Fibroblast of skin of right quadriceps (primary cell): ENCODE measurements around the gene LGALS3.
A peak's percentile ranks its signal among the peaks of the same experiment; 100 is the strongest.
"Not testable (repeated sequence)": the region's sequence is repeated elsewhere in the genome, so short reads cannot be mapped to it uniquely, and the experiment has no call there.

Experiments
- DNase-seq: peaks from one replicate; pipeline ENCODE4 v3.0.0-alpha.2; 2013

Gene LGALS3

DNA sequence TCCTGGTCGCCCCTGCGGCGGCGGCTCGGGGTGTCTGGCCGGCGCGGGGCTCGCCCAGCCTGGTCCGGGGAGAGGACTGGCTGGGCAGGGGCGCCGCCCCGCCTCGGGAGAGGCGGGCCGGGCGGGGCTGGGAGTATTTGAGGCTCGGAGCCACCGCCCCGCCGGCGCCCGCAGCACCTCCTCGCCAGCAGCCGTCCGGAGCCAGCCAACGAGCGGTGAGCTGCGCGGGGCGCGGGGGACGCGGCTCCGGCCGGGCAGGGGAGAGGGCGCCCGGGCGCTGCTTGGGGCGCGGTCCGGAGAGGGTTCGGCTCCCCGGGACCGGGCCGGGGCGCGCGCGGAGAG lies at the start of gene LGALS3:
Gene LGALS3, plus strand, starts transcription at position 167 of the 342 bp plus-strand sequence. CDS start 8,122 bp downstream, outside the sequence.
- DNase-seq: peak; percentile 43

DNA sequence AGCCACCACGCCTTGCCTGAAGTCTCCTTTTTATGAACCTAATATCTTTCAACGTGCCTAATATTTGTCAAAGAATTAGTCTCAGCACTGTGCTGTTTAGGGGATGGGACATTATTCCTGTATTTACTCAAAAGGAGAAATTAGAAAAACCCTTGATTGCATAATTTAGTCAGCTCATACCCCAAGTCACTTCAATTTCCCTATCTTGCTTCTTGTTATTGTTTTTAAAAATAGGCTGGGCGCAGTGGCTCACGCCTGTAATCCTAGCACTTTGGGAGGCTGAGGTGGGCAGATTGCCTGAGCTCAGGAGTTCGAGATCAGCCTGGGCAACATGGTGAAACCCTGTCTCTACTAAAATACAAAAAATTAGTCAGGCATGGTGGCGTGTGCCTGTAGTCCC lies 49.1 kb upstream of the LGALS3 start:
- DNase-seq: not testable (repeated sequence)

- no peak for DNase-seq
Measured at GRCh38 chr14:55084401-55085059, 44.5 kb upstream of the LGALS3 start.

DNA sequence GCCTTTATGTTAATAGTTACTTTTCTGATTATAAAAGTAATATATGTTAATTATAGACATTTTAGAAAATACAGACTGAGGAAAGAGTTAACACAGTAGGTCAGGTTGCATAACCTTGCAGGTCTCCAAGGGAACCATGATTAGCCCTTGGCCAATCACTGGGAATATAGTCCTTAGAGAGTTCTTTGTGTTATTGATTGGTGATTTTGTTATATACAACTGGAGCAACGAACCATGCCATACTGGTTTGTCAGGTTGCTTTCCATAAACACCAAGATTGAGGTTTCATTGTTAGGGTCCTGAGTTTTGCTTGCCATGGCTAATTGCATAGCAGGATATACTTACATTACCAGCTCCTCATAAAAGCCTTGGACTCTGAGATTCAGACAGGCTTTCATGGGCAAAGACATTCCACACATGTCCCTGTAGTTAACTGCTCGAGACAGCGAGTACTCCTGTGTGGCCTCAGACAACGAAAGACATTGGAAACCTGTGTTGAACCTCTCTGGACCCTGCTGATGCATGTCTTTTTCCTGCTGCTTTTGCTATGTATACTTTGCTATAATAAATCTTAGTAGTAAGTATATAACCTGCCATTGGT lies 43.9 kb upstream of the LGALS3 start:
- no peak for DNase-seq

- no peak for DNase-seq
Measured at GRCh38 chr14:55086938-55087337, 42.1 kb upstream of the LGALS3 start.

DNA sequence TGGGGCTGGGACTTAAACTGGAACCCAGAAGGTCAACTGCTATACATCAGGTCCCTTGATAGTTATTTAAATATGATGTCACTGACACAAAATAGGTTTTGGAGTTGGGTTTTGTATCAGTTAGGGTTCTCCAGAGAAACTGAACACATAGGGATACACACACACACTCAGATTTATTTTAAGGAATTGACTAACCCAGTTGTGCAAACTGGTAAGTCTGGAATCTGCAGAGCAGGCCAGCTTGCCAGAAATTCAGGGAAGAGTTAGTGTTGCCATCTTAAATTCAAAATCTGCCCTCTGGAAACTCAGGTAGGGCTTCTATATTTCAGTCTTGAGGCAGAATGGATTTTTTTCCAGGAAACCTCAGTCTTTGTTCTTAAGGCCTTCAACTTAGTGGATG lies 40.7 kb upstream of the LGALS3 start:
- no peak for DNase-seq

GRCh38 chr14:55092341-55092740 lies 36.7 kb upstream of the LGALS3 start:
- peak; percentile 80 for DNase-seq

DNA sequence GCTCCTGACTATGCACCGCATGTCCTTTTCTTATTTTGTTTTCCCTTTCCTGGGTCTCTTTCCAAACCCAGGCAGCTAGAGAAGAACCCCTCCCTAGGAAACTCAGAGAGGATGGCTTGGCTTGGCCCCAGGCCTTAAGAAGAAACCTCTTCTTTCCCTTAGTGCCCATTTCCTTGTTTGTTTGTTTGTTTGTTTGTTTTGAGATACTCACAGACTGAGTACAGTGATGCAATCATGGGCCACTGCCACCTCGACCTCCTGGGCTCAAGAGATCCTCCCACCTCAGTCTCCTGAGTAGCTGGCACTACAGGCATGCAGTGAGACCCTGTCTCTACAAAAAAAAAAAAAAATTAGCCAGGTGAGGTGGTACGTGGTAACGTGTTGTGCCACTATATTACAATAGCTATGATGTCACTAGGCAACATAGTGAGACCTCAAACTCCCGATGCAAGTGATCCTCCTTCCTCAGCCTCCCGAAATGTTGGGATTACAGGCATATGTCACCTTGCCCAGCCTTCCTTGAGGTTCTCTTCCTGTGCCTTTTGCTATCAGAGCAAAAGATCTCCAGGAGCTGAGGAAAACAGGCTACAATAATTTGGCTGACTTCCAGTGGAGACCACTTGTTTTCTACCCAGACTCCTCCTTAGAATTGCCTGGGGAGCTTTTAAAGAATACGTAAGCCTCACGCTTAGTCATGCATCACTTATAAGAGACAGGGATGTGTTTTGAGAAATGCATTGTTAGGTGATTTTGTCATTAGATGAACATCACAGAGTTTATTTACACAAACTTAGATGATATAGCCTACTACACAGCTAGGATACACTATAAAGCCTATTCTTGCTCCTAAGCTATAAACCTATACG lies 34.5 kb upstream of the LGALS3 start:
- peak; percentile 78 for DNase-seq

DNA sequence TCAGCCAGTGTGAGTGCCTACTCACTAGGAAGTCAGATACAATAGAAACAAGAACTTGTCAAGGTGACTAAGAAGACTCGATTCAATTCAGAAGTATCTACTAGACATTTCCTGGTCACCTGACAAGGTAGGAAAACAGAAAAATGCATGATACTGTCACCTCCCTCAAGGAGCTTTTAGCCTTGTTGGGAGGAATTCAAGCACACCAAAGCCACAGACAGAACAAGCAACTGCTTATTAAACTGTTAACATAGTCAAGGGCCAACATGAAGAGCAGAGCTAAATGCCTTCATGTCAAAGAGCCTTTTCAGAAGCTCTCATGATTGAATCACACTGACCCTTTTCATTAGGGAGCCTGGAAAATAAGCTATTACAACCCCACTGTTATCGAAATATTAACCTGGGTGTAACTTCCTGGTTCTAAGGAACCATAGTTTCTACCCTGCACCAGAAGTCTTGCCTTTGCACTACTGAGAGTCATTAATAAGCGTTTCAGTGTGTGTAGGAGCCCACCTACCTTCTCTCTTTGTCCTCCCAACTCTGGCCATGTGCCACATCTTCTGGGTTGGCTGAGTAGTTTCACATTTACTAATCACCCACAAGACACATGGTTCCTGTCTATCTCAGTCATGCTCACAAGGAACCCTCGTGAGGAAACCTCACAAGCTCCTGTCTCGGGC lies 31.0 kb upstream of the LGALS3 start:
- DNase-seq: no peak

DNA sequence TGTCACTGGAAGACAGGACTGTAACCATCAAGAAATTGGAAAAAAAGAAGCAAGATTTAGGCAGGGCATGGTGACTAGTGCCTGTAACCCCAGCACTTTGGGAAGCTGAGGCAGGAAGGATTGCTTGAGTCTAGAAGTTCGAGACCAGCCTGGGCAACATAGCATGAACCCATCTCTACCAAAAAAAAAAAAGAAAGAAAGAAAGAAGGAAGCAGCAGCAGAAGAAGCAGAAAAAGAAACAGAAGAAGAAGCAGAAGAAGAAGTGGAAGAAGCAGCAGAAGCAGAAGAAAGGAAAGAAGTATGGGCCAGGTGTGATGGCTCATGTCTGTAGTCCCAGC lies 30.5 kb upstream of the LGALS3 start:
- DNase-seq: no peak

- DNase-seq: peak; percentile 72
Measured at GRCh38 chr14:55099756-55100155, 29.3 kb upstream of the LGALS3 start.

DNA sequence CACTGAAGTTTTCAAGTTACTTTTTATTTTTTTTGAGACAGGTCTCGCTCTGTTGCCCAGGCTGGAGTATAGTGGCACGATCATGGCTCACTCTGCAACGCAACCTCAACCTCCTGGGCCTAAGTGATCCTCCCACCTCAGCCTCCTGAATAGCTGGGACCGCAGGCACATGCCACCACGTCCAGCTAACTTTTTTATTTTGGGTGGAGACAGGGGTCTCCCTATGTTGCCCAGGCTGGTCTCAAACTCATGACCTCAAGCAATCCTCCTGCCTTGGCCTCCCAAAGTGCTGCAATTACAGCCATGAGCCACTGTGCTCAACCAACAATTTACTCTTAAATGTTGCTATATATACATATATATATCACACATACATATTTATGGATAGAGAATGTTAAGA lies 27.4 kb upstream of the LGALS3 start:
- DNase-seq: no peak

DNA sequence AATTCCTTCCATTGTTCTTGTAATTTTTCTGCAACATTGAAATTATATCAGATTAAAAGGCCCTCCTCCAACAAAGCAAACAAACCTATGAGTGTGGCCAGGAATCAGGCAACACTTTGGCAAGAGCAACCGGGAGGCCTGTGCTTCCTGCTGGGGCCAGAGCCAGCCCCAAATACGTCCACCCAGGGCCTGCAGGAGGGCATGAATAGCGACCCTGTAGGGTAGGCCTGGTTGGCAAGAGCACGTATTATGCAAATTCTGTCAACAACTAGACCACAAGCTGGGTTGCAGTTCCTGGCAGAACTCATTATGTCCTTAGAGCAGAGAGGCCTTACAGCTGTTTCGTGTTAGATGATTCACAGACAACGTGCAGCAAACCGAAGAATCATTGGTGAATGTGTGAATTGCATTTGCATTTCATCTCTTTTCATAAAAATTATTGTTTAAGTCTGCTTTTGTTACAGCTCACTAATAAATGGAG lies 26.9 kb upstream of the LGALS3 start:
- DNase-seq: peak; percentile 100

GRCh38 chr14:55103005-55103640 lies 25.9 kb upstream of the LGALS3 start:
- DNase-seq: peak; percentile 94

DNA sequence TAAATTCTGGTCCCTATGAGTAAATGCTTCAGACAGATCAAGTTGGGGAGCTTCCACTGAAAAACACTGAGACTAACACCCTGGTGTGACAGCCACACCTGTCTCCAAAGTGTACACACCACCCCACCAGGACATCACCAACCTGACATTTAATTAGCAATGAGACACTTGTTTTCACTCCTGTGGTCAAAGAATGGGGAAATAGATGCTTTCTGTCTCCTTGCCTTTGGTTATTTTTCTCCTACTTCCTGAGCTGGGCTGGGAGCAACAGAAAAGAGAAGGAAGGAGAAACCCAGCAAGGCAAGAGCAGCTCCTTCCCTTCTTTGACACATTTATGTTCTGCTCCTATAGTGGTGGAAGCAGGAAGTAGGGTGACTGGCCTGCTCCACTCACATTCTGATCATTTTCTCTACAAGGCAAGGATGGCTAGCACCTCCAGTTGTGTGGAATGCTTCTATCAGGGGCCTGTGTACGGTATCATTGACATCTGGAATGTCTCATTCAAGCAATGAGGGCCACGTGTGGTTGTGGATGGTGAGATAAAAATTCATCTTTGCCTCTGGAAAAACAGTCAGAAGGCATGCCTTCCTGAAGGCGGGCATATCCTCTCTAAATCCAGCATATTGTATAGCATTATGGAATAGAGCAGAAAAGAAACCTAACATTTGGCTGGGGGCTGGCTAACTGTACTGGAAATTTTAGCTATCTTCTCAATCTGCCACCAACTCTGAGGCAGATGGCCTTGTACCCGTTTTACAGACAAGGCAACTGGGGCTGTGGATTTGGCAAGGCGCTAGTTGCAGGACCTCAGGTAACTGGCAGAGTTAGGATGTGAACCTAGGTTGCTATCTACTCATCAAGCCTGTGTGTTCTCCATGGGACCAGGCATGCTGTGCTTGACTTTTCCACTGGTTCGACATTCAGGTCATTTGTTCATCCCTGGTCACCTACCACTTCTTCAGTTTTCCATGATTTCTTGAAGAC lies 24.8 kb upstream of the LGALS3 start:
- DNase-seq: no peak

- no peak for DNase-seq
Measured at GRCh38 chr14:55105991-55106390, 23.1 kb upstream of the LGALS3 start.

GRCh38 chr14:55107766-55108554 lies 21.1 kb upstream of the LGALS3 start:
- peak; percentile 93 for DNase-seq

DNA sequence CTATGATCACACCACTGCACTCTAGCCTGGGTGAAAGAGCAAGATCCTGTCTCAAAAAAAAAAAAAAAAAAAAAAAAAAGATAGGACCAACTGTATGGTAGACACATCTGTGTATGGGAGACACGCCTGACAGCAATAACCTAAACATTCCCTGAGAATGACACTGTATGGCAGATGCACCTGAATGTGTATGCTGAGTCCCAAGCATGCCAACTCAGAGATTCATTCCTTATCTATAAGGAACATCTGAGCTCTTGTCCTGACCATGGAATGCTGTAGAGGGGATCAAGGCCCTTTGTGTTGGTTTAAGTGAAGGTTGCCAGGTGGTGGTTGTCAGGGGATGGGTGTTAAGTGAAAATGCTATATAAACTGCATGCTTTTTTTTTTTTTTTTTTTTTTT lies 19.2 kb upstream of the LGALS3 start:
- DNase-seq: no peak

DNA sequence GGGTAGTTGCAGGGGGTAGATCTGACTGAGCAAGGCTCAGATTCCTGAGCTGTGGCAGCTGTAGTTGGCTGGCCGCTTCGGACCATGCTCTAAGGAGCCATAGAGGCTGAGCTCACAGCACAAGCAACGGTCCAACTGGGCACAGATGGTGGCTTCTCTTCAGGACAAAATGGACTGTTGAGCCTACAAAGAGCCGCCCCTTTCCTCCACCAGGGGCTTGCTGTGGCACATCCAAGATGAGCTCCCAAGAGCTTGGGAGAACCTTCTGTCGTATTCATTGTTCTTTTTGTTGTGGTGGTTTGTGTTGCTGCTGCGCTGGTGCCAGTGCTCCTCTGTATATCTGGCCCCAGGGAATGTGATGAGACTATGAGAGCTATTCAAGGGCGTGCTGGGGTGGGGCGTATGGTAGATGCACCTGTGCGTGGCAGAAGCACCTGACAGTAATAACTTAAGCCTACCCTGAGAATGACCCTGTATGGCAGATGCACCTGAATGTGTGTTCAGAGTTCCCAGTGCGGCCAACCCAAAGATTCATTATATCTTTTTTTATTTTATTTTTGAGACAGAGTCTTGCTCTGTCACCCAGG lies 17.8 kb upstream of the LGALS3 start:
- no peak for DNase-seq

GRCh38 chr14:55114720-55115119 lies 14.3 kb upstream of the LGALS3 start:
- no peak for DNase-seq
